ENCODE results near the gene RAB37. TPM values are rescaled to one million over a fixed set of nuclear protein-coding genes. Genes with fewer than 3 reads are reported as not detected.

Gene RAB37
- total and polyA plus RNA-seq, 9 of the 15 experiments (the other 6 are each of a cell fraction or from before 2014, with no cell fraction given), result 0.03 to 0.27 (median 0.11) TPM; not detected in 4

GRCh38 chr17:74742153-74742515 is 5.1 kb downstream of the RAB37 start (continued):
- TF ChIP-seq CHD7 (IDR thresholded peaks at IDR 0.05; ENCODE audit: low read depth, low read length) (no peak), FOXA1 (IDR thresholded peaks at IDR 0.05; ENCODE audit: borderline replicate concordance) (no peak), ZNF507 (tag; conservative IDR thresholded peaks at IDR 0.05) (no peak), MLLT1 (IDR thresholded peaks at IDR 0.05) (no peak), IFI16 (CRISPR knock-in tag; IDR thresholded peaks at IDR 0.05) (no peak), NR2C1 (IDR thresholded peaks at IDR 0.05) (no peak), NR2C1 (tag; IDR thresholded peaks at IDR 0.05) (no peak), STAT6 (CRISPR knock-in tag; IDR thresholded peaks at IDR 0.05) (no peak), E4F1 (CRISPR knock-in tag; IDR thresholded peaks at IDR 0.05; ENCODE audit: borderline replicate concordance) (no peak), MBD2 (IDR thresholded peaks at IDR 0.05; ENCODE audit: borderline replicate concordance, low read depth) (no peak), ZNF764 (CRISPR knock-in tag; IDR thresholded peaks at IDR 0.05; ENCODE audit: low read depth) (no peak)

Data from K562 (cell line).